Peyer's patch (tissue), 4 donors: ENCODE measurements around the gene RNF123.

Source experiments
- CTCF ChIP-seq, 6 experiments: fragments of 450-650 bp in 4 of 6; fragments of 200-600 bp in 2 of 6; sonication (generic) in 1 of 6; IDR thresholded peaks; one replicate each; pipeline ENCODE4 v1.5.1; 2017 to 2019; ENCODE audit warnings: antibody characterized with exemption in 6 of 6, mild to moderate bottlenecking in 3 of 6, moderate library complexity in 1 of 6
- POLR2A ChIP-seq, 2 donors: fragments of 450-650 bp; IDR thresholded peaks; one replicate each; pipeline ENCODE4 v1.5.1; 2017; ENCODE audit warnings: antibody characterized with exemption in 2 of 2, mild to moderate bottlenecking in 2 of 2, moderate library complexity in 2 of 2

GRCh38 chr3:49700453-49701128 lies 11.2 kb downstream of the RNF123 start:
- TF ChIP-seq CTCF (IDR thresholded peaks at IDR 0.05): no peak
- TF ChIP-seq POLR2A (IDR thresholded peaks at IDR 0.05): no peak
